ENCODE measurements around the gene THEM5.

DNA sequence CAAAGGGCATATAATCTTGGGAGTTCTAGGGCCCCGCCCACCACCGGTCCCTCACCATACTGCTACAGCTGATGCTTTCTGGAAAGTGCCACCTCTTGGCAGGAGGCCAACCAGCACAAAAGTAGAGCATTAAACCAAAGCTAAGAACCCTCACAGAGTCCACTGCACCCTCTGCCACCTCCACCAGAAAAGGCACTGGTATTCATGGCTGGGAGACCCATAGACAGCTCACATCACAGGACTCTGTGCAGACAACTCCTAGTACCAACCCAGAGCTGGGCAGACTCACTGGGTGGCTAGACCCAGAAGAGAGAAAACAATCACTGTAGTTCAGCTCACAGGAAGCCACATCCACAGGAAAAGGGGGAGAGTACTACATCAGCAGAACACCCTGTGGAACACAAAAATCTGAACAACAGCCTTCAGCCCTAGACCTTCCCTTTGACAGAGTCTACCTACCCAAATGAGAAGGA is 45.0 kb upstream of the THEM5 start:
- TF ChIP-seq POLR2A (IDR thresholded peaks at IDR 0.05) = no peak
- TF ChIP-seq, protein P1, sequence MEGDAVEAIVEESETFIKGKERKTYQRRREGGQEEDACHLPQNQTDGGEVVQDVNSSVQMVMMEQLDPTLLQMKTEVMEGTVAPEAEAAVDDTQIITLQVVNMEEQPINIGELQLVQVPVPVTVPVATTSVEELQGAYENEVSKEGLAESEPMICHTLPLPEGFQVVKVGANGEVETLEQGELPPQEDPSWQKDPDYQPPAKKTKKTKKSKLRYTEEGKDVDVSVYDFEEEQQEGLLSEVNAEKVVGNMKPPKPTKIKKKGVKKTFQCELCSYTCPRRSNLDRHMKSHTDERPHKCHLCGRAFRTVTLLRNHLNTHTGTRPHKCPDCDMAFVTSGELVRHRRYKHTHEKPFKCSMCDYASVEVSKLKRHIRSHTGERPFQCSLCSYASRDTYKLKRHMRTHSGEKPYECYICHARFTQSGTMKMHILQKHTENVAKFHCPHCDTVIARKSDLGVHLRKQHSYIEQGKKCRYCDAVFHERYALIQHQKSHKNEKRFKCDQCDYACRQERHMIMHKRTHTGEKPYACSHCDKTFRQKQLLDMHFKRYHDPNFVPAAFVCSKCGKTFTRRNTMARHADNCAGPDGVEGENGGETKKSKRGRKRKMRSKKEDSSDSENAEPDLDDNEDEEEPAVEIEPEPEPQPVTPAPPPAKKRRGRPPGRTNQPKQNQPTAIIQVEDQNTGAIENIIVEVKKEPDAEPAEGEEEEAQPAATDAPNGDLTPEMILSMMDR (IDR thresholded peaks at IDR 0.05) = no peak
